Endothelial cell of umbilical vein (primary cell): Measurements from ENCODE around the gene LPCAT3. TPM values are rescaled to one million over a fixed set of nuclear protein-coding genes. Genes with fewer than 3 reads are reported as not detected.

Source experiments
- BruUV-seq: library from RNA; stranded (reverse); fragments of 400-500 nt; replicated peaks from 2 replicates; lab custom pipeline; 2021; lab: Mats Ljungman, UMichigan
- CTCF ChIA-PET: fragments of 300-600, 350-600 bp; sonication (Branson Sonifier 250); formaldehyde crosslinking; loops from one replicate; lab custom pipeline; 2021; ENCODE audit warnings: antibody characterized with exemption, inconsistent platforms; lab: Charles Lee
- POLR2A ChIA-PET: fragments of 300-600, 350-600 bp; sonication (Branson Sonifier 250); formaldehyde crosslinking; loops from one replicate; lab custom pipeline; 2021; ENCODE audit warnings: antibody characterized with exemption, inconsistent platforms; lab: Charles Lee
- DNase-seq: peaks from one replicate; pipeline ENCODE4 v3.0.0-alpha.2; 2011; ENCODE audit warnings: low read depth, low spot score
- FAIRE-seq: peaks from 2 replicates; lab custom pipeline; 2011; peaks lifted over from hg19 to GRCh38; lab: Jason Lieb, UNC
- H2AFZ ChIP-seq: 2 replicates; pipeline ENCODE4 v1.6.0; 2012; ENCODE audit warnings: low read depth, low read length, control low read depth, inconsistent platforms
- H3K27ac ChIP-seq: 2 replicates; pipeline ENCODE4 v1.5.1; 2011; ENCODE audit warnings: low read depth, mild to moderate bottlenecking, control low read depth, low read length, moderate library complexity; ENCODE audit not compliant: insufficient read depth
- H3K27me3 ChIP-seq, 2 experiments: 2 replicates each; pipeline versions ENCODE4 v1.6.0 to v1.6.1; 2011; ENCODE audit warnings: low read length in 2 of 2, mixed read lengths in 1 of 2; ENCODE audit not compliant: control insufficient read depth in 2 of 2, insufficient read depth in 2 of 2
- H3K36me3 ChIP-seq, 2 experiments: 2 replicates in 1 of 2; 3 replicates in 1 of 2; pipeline ENCODE4 v1.5.1; 2011; ENCODE audit warnings: low read length in 2 of 2, mild to moderate bottlenecking in 1 of 2, moderate library complexity in 1 of 2; ENCODE audit not compliant: control insufficient read depth in 2 of 2, insufficient read depth in 2 of 2; ENCODE audit errors: extremely low read depth in 1 of 2
- H3K4me1 ChIP-seq: 3 replicates; pipeline ENCODE4 v1.5.1; 2011; ENCODE audit warnings: mild to moderate bottlenecking, low read length; ENCODE audit not compliant: control insufficient read depth, insufficient read depth; ENCODE audit errors: extremely low read depth
- H3K4me2 ChIP-seq: 2 replicates; pipeline ENCODE4 v1.6.1; 2011; ENCODE audit warnings: low read length, control low read depth, mixed read lengths; ENCODE audit not compliant: insufficient read depth
- H3K4me3 ChIP-seq, 3 experiments: fragments of 200-600 bp in 1 of 3; sonication (generic), shearing (Covaris generic) in 1 of 3; replicated peaks in 1 of 3; 2 replicates each; pipeline ENCODE4 v1.5.1; 2011 to 2016; ENCODE audit warnings: control low read depth in 3 of 3, low read length in 3 of 3, mild to moderate bottlenecking in 2 of 3, inconsistent platforms in 1 of 3, low read depth in 1 of 3, moderate library complexity in 1 of 3; ENCODE audit not compliant: insufficient read depth in 1 of 3
- H3K79me2 ChIP-seq: 2 replicates; pipeline ENCODE4 v1.6.0; 2012; ENCODE audit warnings: low read length, inconsistent platforms; ENCODE audit not compliant: control insufficient read depth, insufficient read depth
- H3K9ac ChIP-seq: replicated peaks from 2 replicates; pipeline ENCODE3; 2011; ENCODE audit warnings: low read length, control low read depth; ENCODE audit not compliant: insufficient read depth; ENCODE audit errors: extremely low read depth
- H3K9me1 ChIP-seq: replicated peaks from 3 replicates; pipeline ENCODE4 v1.6.0; 2011; ENCODE audit warnings: mild to moderate bottlenecking, low read length; ENCODE audit not compliant: control insufficient read depth, insufficient read depth; ENCODE audit errors: extremely low read depth
- H3K9me3 ChIP-seq: replicated peaks from 2 replicates; pipeline ENCODE4 v1.5.1; 2012; ENCODE audit warnings: low read length, inconsistent platforms; ENCODE audit not compliant: control insufficient read depth, insufficient read depth
- H4K20me1 ChIP-seq: replicated peaks from 2 replicates; pipeline ENCODE3; 2011; ENCODE audit warnings: mild to moderate bottlenecking, low read length; ENCODE audit not compliant: control insufficient read depth, insufficient read depth; ENCODE audit errors: extremely low read depth
- CTCF ChIP-seq, 2 donors: IDR thresholded peaks; 1 replicate in 1 of 2; 2 replicates in 1 of 2; pipeline ENCODE4 v1.5.1; 2011; ENCODE audit warnings: low read length in 2 of 2, mild to moderate bottlenecking in 2 of 2, moderate library complexity in 2 of 2, control low read depth in 1 of 2, inconsistent platforms in 1 of 2, low read depth in 1 of 2; ENCODE audit not compliant: insufficient read depth in 1 of 2; ENCODE audit errors: extremely low read depth in 1 of 2
- EZH2 ChIP-seq: IDR thresholded peaks from 2 replicates; pipeline ENCODE4 v1.6.1; 2012; ENCODE audit warnings: borderline replicate concordance, low read depth, mild to moderate bottlenecking, moderate library complexity, low read length, inconsistent platforms; ENCODE audit not compliant: severe bottlenecking
- FOS ChIP-seq: IDR thresholded peaks from 2 replicates; pipeline ENCODE4 v1.6.1; 2011; ENCODE audit warnings: mild to moderate bottlenecking, low read length, moderate library complexity, borderline replicate concordance; ENCODE audit not compliant: insufficient read depth
- GATA2 ChIP-seq: IDR thresholded peaks from 2 replicates; pipeline ENCODE4 v1.7.0; 2011; ENCODE audit warnings: low read depth, mild to moderate bottlenecking, moderate library complexity, mixed read lengths, low read length; ENCODE audit not compliant: insufficient read length, insufficient read depth
- JUN ChIP-seq: IDR thresholded peaks from 2 replicates; pipeline ENCODE4 v1.6.1; 2011; ENCODE audit warnings: borderline replicate concordance, low read depth; ENCODE audit not compliant: insufficient read length, insufficient read depth
- MAX ChIP-seq: IDR thresholded peaks from 2 replicates; pipeline ENCODE4 v1.6.1; 2011; ENCODE audit not compliant: insufficient read depth, insufficient read length
- MYC ChIP-seq: IDR thresholded peaks from one replicate; pipeline ENCODE4 v1.6.1; 2011; ENCODE audit warnings: mild to moderate bottlenecking, low read depth, low read length
- POLR2A ChIP-seq: IDR thresholded peaks from 2 replicates; pipeline ENCODE4 v1.6.1; 2012; ENCODE audit warnings: low read depth, mild to moderate bottlenecking, control low read depth, low read length
- POLR2AphosphoS5 ChIP-seq: IDR thresholded peaks from 2 replicates; pipeline ENCODE4 v1.6.1; 2012; ENCODE audit warnings: low read depth, mild to moderate bottlenecking, control low read depth, low read length, moderate library complexity; ENCODE audit not compliant: insufficient read depth
- dilution Hi-C: fragments of 300-500 bp; cut with MboI; formaldehyde crosslinking; loops from one replicate; pipeline ENCODE4 v1.15.0; 2019; ENCODE audit warnings: low sequenced_read_pairs; ENCODE audit not compliant: extremely low pct_ligation_motif_present
- intact Hi-C: fragments of 100-400 bp; cut with micrococcal nuclease; formaldehyde crosslinking; loops from one replicate; pipeline ENCODE4 v1.10.0; 2022
- polyA plus RNA-seq, 4 experiments: library from polyadenylated mRNA; depleted of rRNA in 3 of 4; stranded (reverse) in 3 of 4; unstranded in 1 of 4; fragments of >200 nt; gene quantifications; 2 replicates each; pipeline versions ENCODE4 v1.2.1 to v1.2.3, GENCODE V29; 2011 to 2012; ENCODE audit warnings: missing spikeins in 1 of 4
- total RNA-seq: library from RNA; stranded (reverse); gene quantifications from 2 replicates; pipeline ENCODE4 v1.2.3, GENCODE V29; 2021

Gene LPCAT3
- total and polyA plus RNA-seq, 2 donors (not counting 3 experiments of a cell fraction or from before 2014, with no cell fraction given) = 29.5 to 36.0 TPM

GRCh38 chr12:7016958-7017571, 1.2 kb downstream of the LPCAT3 start:
- TF ChIP-seq FOS = no peak
- TF ChIP-seq MYC = no peak
- TF ChIP-seq POLR2A = no peak
- no peak for TF ChIP-seq MAX
- no peak for TF ChIP-seq POLR2AphosphoS5
- no peak for TF ChIP-seq JUN
- TF ChIP-seq EZH2 = no peak
- no peak for TF ChIP-seq GATA2
- TF ChIP-seq CTCF (IDR thresholded peaks at IDR 0.05; ENCODE audit: extremely low read depth in 1 of 2, insufficient read depth in 1 of 2, low read depth in 1 of 2, low read length in 2 of 2) = no peak
- H3K27me3 ChIP-seq = no peaks in the 10 kb centered on the region
- no peak overlapping the region for H2AFZ ChIP-seq
- peaks cover 10% of the 10 kb centered on the region for H3K4me1 ChIP-seq
- peak overlapping the region in 1 of 3 experiments; percentile 72 for H3K4me3 ChIP-seq
- no peak for FAIRE-seq
- no peak overlapping the region for H3K9ac ChIP-seq
- TSS peak; percentile 46 for BruUV-seq
- H3K9me1 ChIP-seq = no peaks in the 10 kb centered on the region
- no peaks in the 10 kb centered on the region for H3K79me2 ChIP-seq
- intact Hi-C loops (no loop called here), dilution Hi-C loops (no loop called here)
- CTCF ChIA-PET = no interaction called here
- H3K36me3 ChIP-seq = no peaks in the 10 kb centered on the region
- no peaks in the 10 kb centered on the region for H4K20me1 ChIP-seq
- H3K9me3 ChIP-seq = no peaks in the 10 kb centered on the region
- DNase-seq = no peak
- H3K27ac ChIP-seq = no peak overlapping the region
- H3K4me2 ChIP-seq = peak overlapping the region; percentile 92
- POLR2A ChIA-PET = no interaction called here
